NB4 (cell line): ENCODE data around the gene RGS6.

Source experiments
- CTCF ChIP-seq: IDR thresholded peaks from one replicate; pipeline ENCODE4 v1.5.1; 2012; ENCODE audit warnings: low read depth, low read length
- POLR2A ChIP-seq: IDR thresholded peaks from 2 replicates; pipeline ENCODE4 v1.6.1; 2011; ENCODE audit warnings: mild to moderate bottlenecking; ENCODE audit not compliant: insufficient read length; ENCODE audit errors: extremely low read depth

GRCh38 chr14:72201645-72202044 is 269.4 kb downstream of the RGS6 start:
- TF ChIP-seq POLR2A (no peak), CTCF (no peak)
